Heart left ventricle (tissue), 16 donors: ENCODE data around the gene ELAVL1. TPM values are rescaled to one million over a fixed set of nuclear protein-coding genes. Genes with fewer than 3 reads are reported as not detected.

ENCODE experiments used
- ATAC-seq, 4 donors: fragments of 200-7000 bp; cut with Tn5 transposase; one replicate each; pipeline ENCODE4 v1.9.1; 2020 to 2022; ENCODE audit warnings: moderate library complexity in 4 of 4, mild to moderate bottlenecking in 3 of 4, moderate number of reproducible peaks in 1 of 4
- DNase-seq, 5 donors: peaks; one replicate each; pipeline ENCODE4 v3.0.0-alpha.2; 2020
- H3K27ac ChIP-seq, 12 donors: fragments of 200-600 bp; sonication (generic) in 4 of 12; one replicate each; pipeline versions ENCODE4 v1.5.0 to v1.8.0; 2016 to 2022; ENCODE audit warnings: mild to moderate bottlenecking in 2 of 12
- H3K27me3 ChIP-seq, 9 donors: fragments of 200-600 bp; sonication (generic) in 2 of 9; one replicate each; pipeline versions ENCODE4 v1.5.1 to v1.8.0; 2016 to 2022; ENCODE audit warnings: mild to moderate bottlenecking in 3 of 9
- H3K36me3 ChIP-seq, 9 donors: fragments of 200-600 bp; sonication (generic) in 2 of 9; one replicate each; pipeline versions ENCODE4 v1.5.0 to v1.8.0; 2018 to 2022; ENCODE audit warnings: mild to moderate bottlenecking in 2 of 9
- H3K4me1 ChIP-seq, 12 donors: fragments of 200-600 bp; sonication (generic) in 4 of 12; one replicate each; pipeline versions ENCODE4 v1.5.0 to v1.8.0; 2016 to 2022; ENCODE audit warnings: mild to moderate bottlenecking in 3 of 12
- H3K4me3 ChIP-seq, 12 donors: fragments of 200-600 bp; sonication (generic) in 4 of 12; one replicate each; pipeline versions ENCODE4 v1.5.0 to v1.8.0; 2017 to 2022; ENCODE audit warnings: mild to moderate bottlenecking in 9 of 12, moderate library complexity in 4 of 12
- H3K9me3 ChIP-seq, 12 donors: fragments of 200-600 bp; sonication (generic) in 4 of 12; one replicate each; pipeline versions ENCODE4 v1.5.0 to v1.8.0; 2016 to 2022; ENCODE audit warnings: mild to moderate bottlenecking in 1 of 12
- POLR2A ChIP-seq, 2 donors: fragments of 450-650 bp; IDR thresholded peaks; one replicate each; pipeline ENCODE4 v1.6.1; 2017; ENCODE audit warnings: antibody characterized with exemption in 2 of 2, mild to moderate bottlenecking in 2 of 2, moderate library complexity in 2 of 2
- WGBS, 4 donors: extraction: QIAGEN DNeasy Blood & Tissue Kit in 2 of 4; methylation state at CpG; one replicate each; pipeline versions ENCODE4 v1.1.5 to v1.1.7; 2013 to 2018; 5-methylcytosine and 5-hydroxymethylcytosine counted together
- intact Hi-C, 10 donors: fragments of 100-400 bp; cut with DNase I; formaldehyde crosslinking; loops; one replicate each; pipeline versions ENCODE4 v1.11.1 to v1.14.2; 2022
- polyA plus RNA-seq, 2 donors: library from polyadenylated mRNA; stranded (reverse); fragments of 200-250 nt; gene quantifications; one replicate each; pipeline ENCODE4 v1.2.3, GENCODE V29; 2013
- total RNA-seq, 9 donors: library from RNA; depleted of rRNA in 2 of 9; stranded (reverse); fragments of >200 nt in 2 of 9; fragmentation: NEBNext Ultra II Directional in 3 of 9; extraction: Animal tissue kit (Norgen Biotek cat#: 25700) in 3 of 9; gene quantifications; one replicate each; pipeline versions ENCODE4 v1.1.0 to v1.2.4, GENCODE V29; 2016 to 2023
- TF ChIP-seq, protein P1 (sequence below), 12 donors: fragments of 200-600 bp; sonication (generic) in 4 of 12; IDR thresholded peaks; one replicate each; pipeline versions ENCODE4 v1.5.0 to v1.8.0; 2018 to 2022; ENCODE audit warnings: antibody characterized with exemption in 12 of 12, mild to moderate bottlenecking in 5 of 12
- donor health status: ischemic (EF 13 %, LVEDD 7.1; RV severe dilation, severe dysfunction).
- donor health status: healthy with polysubstance abuse.
- donor health status: DM: no; HTN: yes; CAD: no.
- donor health status: DM: no; HTN: no; CAD: no.
- donor health status: ischemic (EF 25% LVEDD 6.9; RV normal size, moderate dysfunction).
- donor health status: ischemic (EF 25% LVEDD 5.7; RV mildly dilated, moderate dysfunction).
- donor health status: healthy.
- donor health status: DM: yes; HTN: yes; CAD: no.
- donor health status: ischemic (EF 35%, LVEDD 5.7; RV mildly dilated, moderate dysfunction).
- donor health status: nonischemic (EF 11% LVEDD 7.7; RV severe dilation, severe dysfunction).
- donor health status: DM: yes; HTN: yes; CAD: no.
- donor health status: PGD.
- donor health status: ischemic (EF 29% LVEDD 5.4; RV normal size, mild dysfunction).
- donor health status: nonischemic (EF 23%, LVEDD 6.1; RV moderate dilation, normal function).

The ELAVL1 gene
- total and polyA plus RNA-seq, 11 donors: 9.8 to 62.0 (median 52.6) TPM

DNA sequence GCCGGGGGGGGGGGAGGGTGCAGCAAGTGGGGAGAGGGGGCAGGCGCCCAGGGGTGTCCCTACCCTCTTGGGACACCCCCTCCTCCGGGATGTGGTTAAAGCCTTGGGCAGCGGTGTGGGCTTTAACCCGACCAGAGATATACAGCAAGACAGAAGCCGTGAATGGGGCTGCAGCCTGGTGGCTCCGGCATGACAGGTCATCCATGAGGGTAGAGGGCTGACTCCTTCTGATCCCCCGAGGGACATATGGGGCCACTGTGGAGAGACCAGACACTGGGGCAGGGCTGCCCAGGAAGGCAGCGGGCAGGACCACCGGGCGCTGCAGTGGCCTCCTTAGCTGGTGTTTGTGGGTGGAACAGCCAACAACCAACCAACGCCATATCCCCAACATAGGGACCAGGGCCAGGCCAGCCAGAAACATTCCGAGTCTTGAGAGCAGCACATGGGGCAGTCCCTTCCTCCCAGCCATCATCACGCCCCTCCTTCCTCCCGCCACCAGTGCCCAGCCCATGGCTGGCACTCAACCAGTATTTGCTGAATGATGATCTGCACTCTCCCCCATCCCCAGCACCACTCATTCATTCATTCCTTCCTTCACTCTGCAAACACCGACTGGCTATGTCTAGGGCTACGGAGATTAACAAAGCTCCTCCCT, 18.2 kb downstream of the ELAVL1 start:
- no peak for ATAC-seq
- peaks cover 0 to 90% (median 60%) of the 10 kb centered on the region in 9 donors for H3K36me3 ChIP-seq
- H3K4me3 ChIP-seq: no peak overlapping the region
- intact Hi-C loops: loop anchor here in 1 of 10 donors (5.0 kb wide), 1 partner anchor 35 kb away; no protein-coding TSS in a partner anchor
- H3K27me3 ChIP-seq: no peaks in the 10 kb centered on the region
- peak overlapping the region in 4 of 12 donors; percentile 20 to 51 (median 34) for H3K27ac ChIP-seq
- TF ChIP-seq, protein P1, sequence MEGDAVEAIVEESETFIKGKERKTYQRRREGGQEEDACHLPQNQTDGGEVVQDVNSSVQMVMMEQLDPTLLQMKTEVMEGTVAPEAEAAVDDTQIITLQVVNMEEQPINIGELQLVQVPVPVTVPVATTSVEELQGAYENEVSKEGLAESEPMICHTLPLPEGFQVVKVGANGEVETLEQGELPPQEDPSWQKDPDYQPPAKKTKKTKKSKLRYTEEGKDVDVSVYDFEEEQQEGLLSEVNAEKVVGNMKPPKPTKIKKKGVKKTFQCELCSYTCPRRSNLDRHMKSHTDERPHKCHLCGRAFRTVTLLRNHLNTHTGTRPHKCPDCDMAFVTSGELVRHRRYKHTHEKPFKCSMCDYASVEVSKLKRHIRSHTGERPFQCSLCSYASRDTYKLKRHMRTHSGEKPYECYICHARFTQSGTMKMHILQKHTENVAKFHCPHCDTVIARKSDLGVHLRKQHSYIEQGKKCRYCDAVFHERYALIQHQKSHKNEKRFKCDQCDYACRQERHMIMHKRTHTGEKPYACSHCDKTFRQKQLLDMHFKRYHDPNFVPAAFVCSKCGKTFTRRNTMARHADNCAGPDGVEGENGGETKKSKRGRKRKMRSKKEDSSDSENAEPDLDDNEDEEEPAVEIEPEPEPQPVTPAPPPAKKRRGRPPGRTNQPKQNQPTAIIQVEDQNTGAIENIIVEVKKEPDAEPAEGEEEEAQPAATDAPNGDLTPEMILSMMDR (IDR thresholded peaks at IDR 0.05): no peak
- TF ChIP-seq POLR2A (IDR thresholded peaks at IDR 0.05): no peak
- peak in 1 of 5 donors; percentile 34 for DNase-seq
- no peaks in the 10 kb centered on the region for H3K9me3 ChIP-seq
- H3K4me1 ChIP-seq: peaks cover 5 to 71% (median 42%) of the 10 kb centered on the region in 12 donors
- 69 to 74% (median 72%) methylated on average over 13 to 17 of the region's 17 CpGs for WGBS, 4 donors

DNA sequence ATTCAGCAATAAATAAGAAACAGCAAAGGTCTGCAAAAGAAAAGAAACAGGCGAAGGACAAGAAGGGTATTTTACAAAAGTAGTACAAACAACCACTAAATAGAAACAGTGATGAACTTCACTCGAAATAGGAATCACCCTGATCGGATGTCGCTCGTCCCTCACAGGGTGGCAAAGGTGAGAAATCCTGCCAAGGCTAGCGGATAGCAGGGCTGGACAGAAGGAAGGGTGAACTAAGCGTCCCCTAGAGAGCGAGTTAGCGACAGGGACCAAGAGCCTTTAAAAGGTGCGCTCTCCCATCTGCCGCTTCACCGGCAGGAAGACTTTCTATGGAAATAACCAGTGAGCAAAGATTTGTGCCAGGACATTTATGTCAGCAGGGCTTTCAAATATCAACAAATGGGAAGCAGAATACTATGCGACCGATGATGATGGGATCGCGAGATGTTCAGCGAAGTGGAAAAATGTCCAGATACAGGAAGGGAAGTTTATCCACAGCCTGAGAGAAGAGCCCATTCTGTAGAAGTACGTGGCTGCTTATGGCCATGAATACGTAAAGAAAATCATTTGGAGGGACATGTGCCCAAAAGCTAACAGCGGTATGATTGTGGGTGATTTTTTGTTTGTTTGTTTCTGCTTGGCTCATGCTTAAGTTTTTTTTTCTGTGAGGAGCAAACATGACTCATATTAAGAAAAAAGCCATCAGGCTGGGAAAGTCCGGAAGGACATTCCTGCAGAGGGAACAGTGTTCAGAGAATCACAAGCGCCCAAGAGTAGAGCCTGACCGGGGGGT, 18.9 kb downstream of the ELAVL1 start:
- DNase-seq (no peak), ATAC-seq (peak in 2 of 4 donors; percentile 21 to 46)
- 63 to 81% (median 75%) methylated on average over 23 of the region's 23 CpGs for WGBS, 4 donors
- TF ChIP-seq, protein P1 (IDR thresholded peaks at IDR 0.05): no peak
- no peak for TF ChIP-seq POLR2A (IDR thresholded peaks at IDR 0.05)
- H3K27ac ChIP-seq: peak overlapping the region in 6 of 12 donors; percentile 9 to 64 (median 34)
- peaks cover 0 to 92% (median 63%) of the 10 kb centered on the region in 9 donors for H3K36me3 ChIP-seq
- peaks cover 5 to 78% (median 46%) of the 10 kb centered on the region in 12 donors for H3K4me1 ChIP-seq
- no peaks in the 10 kb centered on the region for H3K27me3 ChIP-seq
- no peaks in the 10 kb centered on the region for H3K9me3 ChIP-seq
- no peak overlapping the region for H3K4me3 ChIP-seq
- intact Hi-C loops: loop anchor here in 1 of 10 donors (5.0 kb wide), 1 partner anchor 34 kb away; no protein-coding TSS in a partner anchor

DNA sequence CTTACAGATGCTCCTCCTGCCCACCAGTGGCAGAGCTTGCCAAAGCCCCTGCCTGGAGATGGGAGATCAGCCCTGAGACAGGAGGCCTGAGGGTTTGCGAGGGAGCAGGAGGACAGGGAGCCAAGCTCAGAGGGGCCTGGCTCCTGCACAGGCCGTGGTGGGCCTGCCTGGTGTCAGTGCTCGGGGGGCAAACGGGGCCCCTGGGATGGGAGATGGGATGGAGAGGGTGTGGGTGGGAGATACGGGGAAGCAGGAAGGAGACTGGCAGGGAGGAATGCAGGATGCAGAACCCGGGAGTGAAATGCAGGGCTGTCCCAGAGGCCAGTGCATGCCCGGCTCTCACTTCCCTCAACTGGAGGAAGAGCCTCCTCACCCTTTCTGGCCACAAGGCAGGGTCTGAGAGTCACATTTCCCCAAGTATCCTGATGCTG, 19.9 kb downstream of the ELAVL1 start:
- DNase-seq: peak in 1 of 5 donors; percentile 62
- Histone ChIP-seq H3K4me3 (no peak overlapping the region), H3K36me3 (peaks cover 0 to 92% (median 59%) of the 10 kb centered on the region in 9 donors), H3K27ac (no peak overlapping the region), H3K4me1 (peaks cover 5 to 79% (median 46%) of the 10 kb centered on the region in 12 donors), H3K9me3 (no peaks in the 10 kb centered on the region), H3K27me3 (no peaks in the 10 kb centered on the region)
- WGBS, 4 donors: 73 to 89% (median 79%) methylated on average over 7 of the region's 7 CpGs
- intact Hi-C loops: loop anchor here in 1 of 10 donors (5.0 kb wide), 1 partner anchor 33 kb away; no protein-coding TSS in a partner anchor
- ATAC-seq: no peak
- TF ChIP-seq POLR2A (IDR thresholded peaks at IDR 0.05): no peak
- TF ChIP-seq, protein P1 (IDR thresholded peaks at IDR 0.05): no peak
